HG03108 (cell line): ENCODE data around the gene ANKRD10.

Source experiments
- ATAC-seq: cut with Tn5 transposase; IDR thresholded peaks from one replicate; pipeline ENCODE4 v1.9.1; 2021; ENCODE audit warnings: moderate library complexity; ENCODE audit not compliant: unreplicated experiment

ANKRD10 gene

GRCh38 chr13:110835721-110836604 lies 78.9 kb downstream of the ANKRD10 start:
- no peak for ATAC-seq

- ATAC-seq = no peak
These were observed 80.3 kb downstream of the ANKRD10 start for GRCh38 chr13:110834572-110834971.

- no peak for ATAC-seq
These were observed 82.3 kb downstream of the ANKRD10 start for GRCh38 chr13:110832531-110832930.

- ATAC-seq = no peak
These were observed 82.7 kb downstream of the ANKRD10 start for GRCh38 chr13:110832205-110832479.

- ATAC-seq = no peak
These were observed 83.2 kb downstream of the ANKRD10 start for GRCh38 chr13:110831437-110832204.

GRCh38 chr13:110830800-110831371 lies 84.0 kb downstream of the ANKRD10 start:
- no peak for ATAC-seq

GRCh38 chr13:110830331-110830730 lies 84.5 kb downstream of the ANKRD10 start:
- ATAC-seq = no peak

- ATAC-seq = no peak
These were observed 85.4 kb downstream of the ANKRD10 start for GRCh38 chr13:110829486-110829885.

- no peak for ATAC-seq
These were observed 86.2 kb downstream of the ANKRD10 start for GRCh38 chr13:110828705-110829104.
